HG02973 (cell line): Measurements from ENCODE around the gene SEC14L5.
A peak's percentile ranks its signal among the peaks of the same experiment; 100 is the strongest.
"Not testable (repeated sequence)": the region's sequence is repeated elsewhere in the genome, so short reads cannot be mapped to it uniquely, and the experiment has no call there.

Experiments
- ATAC-seq: cut with Tn5 transposase; IDR thresholded peaks from one replicate; pipeline ENCODE4 v1.9.1; 2021; ENCODE audit warnings: moderate library complexity; ENCODE audit not compliant: unreplicated experiment

The SEC14L5 gene

DNA sequence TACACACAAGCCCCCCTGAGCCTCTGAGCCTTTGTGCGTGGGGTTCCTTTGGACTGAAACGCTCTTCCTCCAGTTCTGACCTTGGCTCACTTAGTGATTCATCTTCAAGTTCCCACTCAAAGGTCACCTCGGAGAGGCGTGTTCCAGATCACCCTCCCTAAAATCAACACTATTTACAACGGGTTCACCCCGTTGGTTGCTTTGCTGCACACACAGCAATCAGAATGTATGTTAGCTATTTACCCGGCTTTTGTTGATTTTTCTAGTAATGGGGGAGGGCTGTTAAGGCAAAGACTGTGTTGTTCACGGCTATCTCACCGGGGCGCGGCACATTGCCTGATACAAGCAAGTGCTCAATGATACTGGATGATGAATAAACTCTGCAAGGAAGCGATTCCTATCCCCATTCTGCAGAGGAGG is 74.6 kb downstream of the SEC14L5 start:
- ATAC-seq, result no peak

DNA sequence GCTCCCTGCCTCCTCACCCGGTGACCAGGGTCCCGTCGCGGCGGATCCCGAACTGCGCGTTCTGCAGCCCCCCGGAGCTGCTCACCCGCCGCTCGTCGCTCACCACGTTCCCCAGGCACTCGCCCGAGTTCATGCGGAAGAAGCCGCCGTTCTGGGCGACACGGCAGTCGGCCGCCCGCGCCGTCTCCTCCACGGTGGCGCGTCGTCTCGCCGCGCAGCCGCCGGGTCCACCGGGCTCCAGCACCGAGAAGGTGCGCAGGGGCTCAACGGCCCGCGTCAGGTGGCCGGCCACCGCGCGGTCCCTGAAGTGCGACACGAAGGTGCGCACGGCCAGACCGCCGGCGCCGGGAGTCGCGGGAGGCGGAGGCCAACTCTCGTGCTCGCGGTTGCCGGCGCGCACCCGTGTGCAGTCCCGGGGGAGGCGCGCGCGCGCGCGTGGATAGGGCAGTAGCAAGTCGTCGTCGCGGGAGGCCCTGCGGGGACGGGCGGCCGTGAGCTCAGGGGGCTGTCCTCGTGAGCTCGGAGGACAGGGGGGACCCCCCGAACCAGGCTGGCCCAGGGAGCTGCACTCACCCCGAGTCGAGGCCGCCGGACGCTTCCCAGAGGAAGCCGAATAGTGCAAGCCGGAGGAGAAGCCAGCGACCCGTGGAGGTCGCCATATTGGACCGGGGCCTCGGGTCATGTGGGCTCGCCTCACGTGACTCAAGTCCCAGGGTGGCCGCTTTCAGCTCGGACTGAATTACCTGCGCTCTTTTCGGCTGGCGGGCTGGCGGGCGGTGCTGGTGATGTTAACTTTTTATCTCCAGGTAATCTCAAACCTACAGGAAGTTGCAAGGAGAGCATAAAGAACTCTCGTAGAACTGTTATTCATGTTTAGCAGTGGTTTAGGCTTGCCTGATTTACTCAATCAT is 75.4 kb downstream of the SEC14L5 start, which contains the start of gene NAGPA:
Gene NAGPA, minus strand, starts transcription at position 680 of the 911 bp plus-strand sequence. Its CDS starts 21 bp downstream, at position 659.
- peak; percentile 86 for ATAC-seq

DNA sequence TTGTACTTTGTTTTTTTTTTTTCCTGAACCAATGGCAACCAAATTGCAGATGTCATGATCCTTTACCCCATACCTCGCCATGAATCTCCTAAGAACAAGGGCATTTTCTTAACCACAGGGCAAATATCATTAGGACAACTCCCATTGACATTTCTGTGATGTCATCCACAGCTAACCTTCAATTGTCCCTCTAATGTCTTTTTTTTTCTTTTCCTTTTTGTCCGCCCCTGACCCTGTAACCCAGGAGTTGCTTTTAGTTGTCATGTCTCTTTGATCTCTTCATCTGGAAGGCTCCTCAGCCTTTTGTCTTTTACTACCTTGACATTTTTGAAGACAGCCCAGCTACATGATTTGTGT is 76.0 kb downstream of the SEC14L5 start:
- no peak for ATAC-seq

DNA sequence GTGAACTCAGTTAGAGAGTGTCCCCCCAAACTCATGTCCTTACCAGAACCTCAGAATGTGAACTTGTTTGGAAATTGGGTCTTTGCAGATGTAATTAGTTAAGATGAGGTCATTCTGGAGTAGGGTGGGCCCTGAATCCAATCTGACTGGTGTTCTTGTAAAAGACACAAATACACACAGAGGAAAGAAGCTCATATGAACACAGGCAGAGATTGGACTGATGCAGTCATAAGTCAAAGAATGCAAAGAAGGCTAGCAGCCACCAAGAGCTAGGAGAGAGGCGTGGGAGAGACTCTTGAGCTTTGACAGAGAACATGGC is 77.7 kb downstream of the SEC14L5 start:
- ATAC-seq, result no peak

DNA sequence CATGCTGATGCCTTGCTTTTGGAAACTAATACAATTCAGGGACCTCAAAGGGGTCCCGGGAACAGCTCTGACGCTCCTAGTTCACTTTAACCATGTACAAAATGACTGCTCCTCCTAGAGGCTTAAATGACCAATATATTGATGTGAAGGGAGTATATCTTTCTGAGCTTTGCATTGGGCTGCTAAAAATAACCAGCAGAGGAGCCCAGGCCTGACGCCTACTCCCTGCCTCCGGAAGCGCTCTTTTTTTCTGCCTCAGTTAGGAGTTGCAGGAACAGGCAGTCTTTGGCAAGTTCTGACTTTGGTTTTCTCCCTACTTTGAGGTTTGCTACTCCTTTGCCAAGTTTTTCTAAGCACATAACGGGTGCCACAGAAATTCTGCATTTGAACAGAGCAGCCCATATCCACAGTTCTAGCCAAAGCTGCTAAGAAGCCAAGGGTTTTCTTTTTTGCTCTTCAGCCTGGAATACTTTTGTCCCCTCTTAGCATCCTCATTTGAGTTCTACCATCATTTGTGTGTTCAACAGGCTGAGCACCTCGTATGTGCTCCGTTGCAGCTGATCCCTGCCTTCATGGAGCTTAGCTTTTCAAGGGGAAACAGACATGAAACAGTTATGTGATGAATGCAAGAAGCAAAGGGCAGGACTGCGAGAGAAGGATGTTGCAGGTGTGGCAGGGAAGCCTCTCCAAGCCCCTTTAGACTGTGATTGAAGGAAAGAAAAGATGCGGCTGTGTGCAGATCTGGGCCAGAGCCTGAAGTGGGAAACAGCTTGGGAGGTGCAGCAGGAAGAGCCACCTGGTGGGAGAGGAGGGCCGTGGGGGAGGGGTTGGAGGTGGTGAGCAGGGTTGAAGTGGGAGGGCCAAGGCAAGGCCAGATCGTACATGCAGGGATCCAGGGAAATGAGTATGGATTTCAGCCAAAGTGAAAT is 78.4 kb downstream of the SEC14L5 start:
- no peak for ATAC-seq

DNA sequence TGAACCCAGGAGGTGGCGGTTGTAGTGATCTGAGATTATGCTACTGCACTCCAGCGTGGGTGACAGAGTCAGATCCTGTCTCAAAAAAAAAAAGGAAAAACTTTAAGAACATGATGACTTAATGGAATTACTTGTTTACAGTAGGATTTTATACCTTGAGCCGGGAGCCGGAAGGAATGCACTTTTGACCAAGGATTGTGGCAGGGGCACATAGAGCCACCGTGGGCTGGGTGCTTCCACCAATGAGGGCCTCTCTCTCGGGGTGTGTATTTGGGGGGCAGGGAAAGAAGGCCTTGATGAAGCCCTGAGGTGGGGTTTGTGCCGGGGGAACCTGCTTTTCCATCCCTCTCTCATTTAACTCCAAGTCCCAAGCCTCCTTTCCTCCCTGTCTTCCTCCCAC is 82.3 kb downstream of the SEC14L5 start:
- ATAC-seq, result no peak

DNA sequence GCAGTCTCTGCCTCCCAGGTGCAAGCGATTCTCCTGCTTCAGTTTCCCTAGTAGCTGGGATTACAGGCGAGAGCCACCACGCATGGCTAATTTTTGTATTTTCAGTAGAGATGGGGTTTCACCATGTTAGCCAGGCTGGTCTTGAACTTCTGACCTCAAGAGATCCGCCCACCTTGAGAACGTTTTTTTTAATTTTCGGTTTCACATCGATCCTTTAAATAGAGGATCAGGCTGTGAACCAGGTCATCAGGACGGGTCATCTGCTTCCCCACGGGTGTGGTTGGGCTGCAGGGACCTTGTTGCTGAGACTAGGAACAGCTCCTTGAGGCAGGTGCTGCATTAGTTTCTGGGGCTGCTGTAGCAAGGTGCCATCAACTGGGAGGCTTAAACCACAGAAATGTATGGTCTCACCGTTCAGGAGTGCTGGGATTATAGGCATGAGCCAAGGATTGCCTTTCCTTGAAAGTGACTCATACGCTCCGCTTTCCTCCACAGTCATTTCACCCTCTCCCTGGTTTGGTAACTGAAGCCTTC is 83.5 kb downstream of the SEC14L5 start:
- peak; percentile 74 for ATAC-seq

DNA sequence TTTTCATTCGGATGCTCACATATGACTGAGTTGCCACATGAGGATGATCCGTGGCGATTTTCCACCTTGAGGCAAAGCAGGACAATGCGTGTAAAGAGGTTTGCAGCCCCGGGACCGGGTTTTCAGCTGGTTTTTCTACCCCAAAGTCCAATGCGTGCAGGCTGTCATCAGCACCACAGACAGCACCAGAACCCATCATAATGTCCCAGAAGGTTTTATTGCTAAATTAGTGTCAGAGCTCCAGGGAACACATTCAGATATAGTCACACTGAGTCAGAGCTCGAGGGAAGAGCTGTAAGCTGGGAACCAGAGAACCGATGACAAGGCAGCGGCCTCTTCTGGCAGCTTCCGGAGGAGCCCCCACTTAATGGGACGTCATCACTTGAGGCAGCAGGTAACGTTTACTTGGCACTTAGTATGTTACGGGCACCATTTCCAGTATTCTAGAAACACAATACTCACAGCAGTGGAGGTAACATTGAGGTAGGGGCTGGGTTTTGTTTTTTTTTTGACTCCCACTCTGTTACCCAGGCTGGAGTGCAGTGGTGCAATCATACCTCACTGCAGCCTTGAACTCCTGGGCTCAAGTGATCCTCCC is 84.5 kb downstream of the SEC14L5 start:
- no peak for ATAC-seq

DNA sequence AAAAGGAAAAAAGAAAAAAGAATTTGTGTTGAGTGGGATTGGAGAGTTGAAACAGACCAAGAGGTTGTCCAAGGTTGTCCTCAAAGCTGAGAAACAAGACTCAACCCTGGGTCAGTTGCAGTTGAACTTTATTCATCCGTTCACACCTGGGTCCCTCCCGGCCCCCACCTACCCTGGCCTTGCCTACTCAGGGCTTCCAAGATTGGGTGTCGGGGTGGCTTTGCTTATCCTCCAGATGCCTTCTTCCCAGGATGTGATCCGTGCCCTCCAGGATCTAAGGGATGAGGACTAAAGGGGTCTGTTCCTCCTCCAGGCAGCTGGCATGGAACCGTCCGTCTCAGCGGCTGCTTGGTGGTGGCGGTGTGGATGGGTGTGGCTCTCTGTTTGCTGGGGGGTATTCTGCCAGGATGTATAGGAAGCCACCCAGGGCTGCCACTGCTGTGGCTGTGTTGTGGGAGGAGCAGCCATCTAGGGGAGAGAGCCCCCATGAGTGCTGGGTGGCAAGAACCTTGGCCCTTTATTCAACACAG is 85.9 kb downstream of the SEC14L5 start:
- no peak for ATAC-seq

DNA sequence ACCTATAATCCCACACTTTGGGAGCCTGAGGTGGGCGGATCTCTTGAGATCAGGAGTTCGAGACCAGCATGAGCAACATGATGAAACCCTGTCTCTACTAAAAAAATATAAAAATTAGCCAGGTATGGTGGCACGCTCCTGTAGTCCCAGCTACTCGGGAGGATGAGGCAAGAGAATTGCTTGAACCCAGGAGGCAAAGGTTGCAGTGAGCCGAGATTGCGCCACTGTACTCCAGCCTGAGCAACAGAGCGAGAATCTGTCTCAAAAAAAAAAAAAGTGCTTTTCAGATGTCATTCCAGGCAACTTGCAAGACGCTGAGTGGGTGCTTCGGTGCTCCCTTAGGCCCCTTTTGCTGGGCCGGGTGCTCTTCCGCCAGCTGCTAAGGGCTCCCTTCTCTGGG is 86.5 kb downstream of the SEC14L5 start:
- not testable (repeated sequence) for ATAC-seq

DNA sequence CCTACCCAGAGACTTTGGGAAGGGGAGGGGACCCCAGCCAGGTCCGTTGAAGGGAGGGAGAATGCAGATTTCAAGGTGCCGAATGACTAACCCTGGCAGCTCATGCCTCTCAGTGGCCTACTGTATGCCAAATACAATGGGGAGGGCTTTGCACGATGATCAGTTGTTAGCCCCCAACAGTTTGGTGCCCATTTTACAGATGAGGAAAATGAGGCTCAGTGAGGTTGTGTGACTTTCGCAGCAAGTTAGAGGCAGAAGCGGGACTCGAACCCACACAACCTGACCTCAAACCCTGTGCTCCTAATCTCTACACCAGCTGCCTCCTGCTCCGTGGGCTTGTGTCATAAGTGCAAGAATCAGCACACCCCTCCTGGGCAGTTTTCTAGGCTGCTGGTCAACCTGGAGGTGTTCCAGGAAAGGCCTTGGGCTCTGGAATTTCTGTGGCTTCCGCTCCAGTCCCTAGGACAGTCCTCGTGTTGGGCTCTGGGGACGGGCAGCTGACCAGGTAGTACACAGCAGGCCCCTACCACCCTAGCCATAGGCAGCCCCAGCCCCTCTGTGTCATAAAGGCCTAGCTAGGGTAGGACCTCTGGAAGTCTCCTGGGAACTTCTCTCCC is 87.5 kb downstream of the SEC14L5 start:
- ATAC-seq, result no peak

DNA sequence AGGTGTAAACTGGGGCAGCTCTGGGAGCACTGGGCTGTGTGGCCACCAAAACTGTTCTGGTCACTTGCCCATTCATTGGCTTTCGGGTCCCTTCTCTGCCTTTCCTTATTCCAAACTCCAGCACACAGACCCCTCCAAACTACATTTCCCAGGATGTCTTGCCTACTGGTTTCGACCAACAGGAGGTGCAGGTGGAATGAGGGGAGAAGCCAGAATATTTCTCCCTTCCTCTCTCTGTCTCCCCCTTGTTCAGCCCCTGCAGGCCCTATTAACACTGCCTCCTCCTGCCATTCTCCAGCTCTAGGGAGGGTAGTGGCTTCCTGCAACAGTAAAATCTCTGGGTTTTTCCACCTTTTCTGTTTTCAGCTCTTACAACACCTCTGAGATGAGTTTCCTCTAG is 88.8 kb downstream of the SEC14L5 start:
- ATAC-seq, result no peak

DNA sequence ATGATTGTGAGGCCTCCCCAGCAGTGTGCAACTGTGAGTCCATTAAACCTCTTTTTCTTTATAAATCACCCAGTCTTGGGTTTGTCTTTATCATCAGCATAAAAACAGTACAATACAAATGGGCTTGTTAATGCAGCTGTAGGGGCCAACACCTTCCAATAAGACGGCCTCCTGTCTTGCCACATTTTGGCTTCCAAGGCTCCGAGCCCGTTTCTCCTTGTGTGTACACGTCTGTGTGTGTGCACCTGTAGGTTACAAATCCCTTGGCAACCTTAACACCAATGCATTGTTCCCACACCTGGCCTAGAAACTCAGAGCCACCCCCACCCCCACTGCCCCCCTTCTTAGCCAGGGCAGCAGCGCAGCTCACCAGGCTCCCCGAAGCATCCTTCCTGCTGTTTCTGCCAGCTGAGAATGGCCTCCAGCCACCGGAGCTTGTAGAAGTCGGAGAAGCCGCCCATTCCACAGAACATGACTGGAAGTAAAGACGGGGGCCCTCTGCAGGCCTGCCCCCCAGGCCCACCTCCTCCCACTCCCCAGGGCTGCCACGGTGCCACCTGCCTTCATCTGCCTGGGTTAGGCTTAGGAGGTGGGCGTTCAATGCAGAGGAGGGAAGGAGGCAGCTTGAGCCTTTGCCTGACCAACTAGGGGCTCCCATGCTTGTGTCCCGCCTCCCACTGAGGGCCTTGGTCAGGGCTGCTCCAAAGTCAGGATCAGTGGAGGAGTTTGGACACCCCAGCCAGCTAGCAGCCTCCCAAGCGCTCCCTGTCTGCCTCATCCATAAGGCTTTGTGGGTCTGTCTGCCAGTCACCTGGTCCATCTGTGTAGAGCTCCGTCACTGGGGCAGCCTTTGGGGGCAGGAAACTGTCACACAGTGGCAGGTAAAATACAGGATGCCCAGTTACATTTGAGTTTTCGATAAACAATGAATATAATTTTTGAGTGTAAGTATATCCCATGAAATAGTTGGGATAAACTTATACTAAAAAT is 97.0 kb downstream of the SEC14L5 start:
- no peak for ATAC-seq

DNA sequence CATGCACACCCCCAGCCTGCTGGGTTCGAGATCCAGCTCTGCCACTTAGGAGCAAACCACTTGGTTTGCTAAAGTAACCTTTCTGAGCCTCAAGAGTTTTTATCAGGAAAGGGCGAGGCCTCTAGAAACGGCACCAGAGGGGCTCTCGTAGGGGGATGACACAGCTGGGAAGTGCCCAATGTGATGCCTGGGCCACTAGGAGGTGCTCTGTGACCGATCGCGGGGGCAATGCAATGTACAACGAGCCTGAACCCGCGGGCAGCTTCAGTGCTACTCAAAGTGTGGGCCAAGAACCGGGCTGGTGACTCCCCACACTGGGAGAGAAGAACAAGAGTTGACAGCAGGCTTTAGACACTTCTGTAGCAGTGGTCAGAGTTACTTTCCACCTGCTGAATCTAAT is 98.2 kb downstream of the SEC14L5 start:
- no peak for ATAC-seq

DNA sequence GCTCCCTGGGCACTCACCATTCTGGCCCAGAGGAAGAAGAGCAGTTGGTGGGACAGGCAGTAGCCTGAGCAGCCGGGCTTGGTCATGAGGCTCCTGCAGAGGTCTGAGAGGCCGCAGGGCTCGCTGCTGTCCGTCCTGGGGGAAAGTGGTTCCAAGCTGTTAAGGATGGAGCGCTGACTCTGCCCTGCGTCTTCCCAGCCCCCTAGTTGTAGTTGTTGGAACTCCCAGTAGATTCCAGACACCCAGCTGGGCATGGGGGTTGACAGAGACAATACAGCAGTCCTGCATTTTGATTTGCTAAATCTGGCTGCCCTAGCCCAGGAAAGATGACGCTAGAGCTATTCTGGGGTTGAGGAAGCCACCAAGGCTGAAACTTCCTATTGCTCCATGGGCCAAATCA is 100.3 kb downstream of the SEC14L5 start:
- no peak for ATAC-seq

DNA sequence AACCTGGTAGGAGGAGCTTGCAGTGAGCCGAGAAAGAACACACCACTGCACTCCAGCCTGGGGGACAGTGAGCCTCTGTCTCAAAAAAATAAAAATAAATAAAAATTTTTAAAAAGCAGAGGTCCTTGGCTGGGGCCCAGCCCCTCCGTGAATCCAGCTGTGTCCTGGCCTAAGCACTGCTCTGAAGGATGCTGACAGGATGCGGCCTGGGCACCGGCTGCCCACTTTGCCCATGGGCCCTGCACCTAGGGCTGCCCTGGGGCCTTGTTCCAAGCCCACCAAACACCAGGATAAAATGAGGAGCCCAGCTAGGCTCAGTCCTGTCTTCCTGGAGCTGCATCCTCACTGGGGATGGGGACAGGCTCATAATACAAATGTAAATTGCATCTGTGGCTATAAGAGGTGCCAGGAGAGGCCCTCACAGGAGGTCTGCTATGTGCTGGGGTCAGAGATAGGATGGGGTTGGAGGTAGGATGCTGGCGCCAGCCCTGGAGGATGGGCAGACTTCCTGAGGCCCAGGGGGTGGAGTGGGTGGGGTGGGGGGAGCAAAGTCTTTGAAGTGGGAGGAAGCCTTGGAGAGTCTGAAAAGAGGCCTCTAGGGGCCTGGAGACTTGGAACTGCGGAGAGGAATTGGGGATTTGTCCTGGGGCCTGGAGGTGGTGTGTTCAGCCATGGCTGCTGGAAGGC is 101.4 kb downstream of the SEC14L5 start:
- ATAC-seq, result no peak

DNA sequence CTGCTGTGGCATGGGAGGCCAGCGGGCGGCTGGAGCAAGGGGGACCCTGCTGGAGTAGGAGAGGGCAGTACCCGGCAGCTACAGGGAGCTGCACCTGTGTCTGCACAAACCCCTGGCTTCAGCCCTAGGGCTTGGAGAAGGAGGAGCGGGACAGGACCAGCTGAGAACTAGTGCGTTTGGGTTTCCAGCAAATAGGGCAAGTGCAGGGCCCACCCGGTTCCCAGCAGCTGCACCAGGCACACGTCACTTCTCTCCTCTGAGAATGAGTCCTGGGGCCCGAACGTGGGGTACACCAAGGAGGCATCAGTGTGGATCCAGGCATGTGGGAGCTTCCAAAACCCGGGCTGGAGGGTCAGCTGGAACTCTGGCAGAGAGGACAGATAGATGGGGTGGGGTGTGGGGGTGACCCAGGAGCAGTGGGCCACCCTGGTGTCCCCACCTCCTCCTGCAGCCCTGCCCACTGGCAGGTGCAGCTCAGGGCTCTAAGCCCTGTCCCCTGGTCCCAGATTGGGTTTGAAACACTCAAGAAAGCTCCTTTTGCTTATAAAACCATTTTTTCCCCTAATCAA is 102.0 kb downstream of the SEC14L5 start:
- no peak for ATAC-seq

DNA sequence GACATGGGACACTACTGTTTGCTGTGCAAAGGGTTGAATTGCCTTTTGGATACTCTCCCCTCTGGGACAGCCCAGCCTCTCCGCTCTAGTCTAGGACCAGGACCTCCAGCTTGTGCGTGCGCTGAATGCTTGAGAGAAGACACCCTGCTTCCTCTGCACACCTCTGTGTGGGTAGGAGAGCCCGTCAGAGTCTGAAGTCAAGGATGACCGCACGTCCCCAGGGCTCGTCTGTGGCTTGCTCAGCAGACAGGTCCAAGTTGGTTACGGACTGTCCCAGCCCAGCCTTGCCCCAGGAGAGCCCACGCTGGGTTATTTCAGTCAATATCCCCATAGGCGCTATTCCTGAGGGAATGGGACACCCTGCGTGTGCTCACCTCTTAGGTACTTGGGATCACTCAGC is 103.9 kb downstream of the SEC14L5 start:
- ATAC-seq, result no peak
